Hepatocyte (in vitro differentiated cells): ENCODE data around the gene PMS1. TPM values are rescaled to one million over a fixed set of nuclear protein-coding genes. Genes with fewer than 3 reads are reported as not detected.

Experiments
- DNase-seq: peaks from one replicate; pipeline ENCODE4 v3.0.0-alpha.2; 2016; ENCODE audit warnings: low spot score
- H2AFZ ChIP-seq: fragments of 200-600 bp; sonication (generic); 2 replicates; pipeline ENCODE4 v1.6.0; 2016; ENCODE audit warnings: antibody characterized with exemption, mild to moderate bottlenecking
- H3K27ac ChIP-seq: fragments of 200-600 bp; sonication (generic); 2 replicates; pipeline ENCODE4 v1.5.1; 2016; ENCODE audit warnings: mild to moderate bottlenecking
- H3K27me3 ChIP-seq: fragments of 200-600 bp; sonication (generic); 2 replicates; pipeline ENCODE4 v1.6.1; 2016
- H3K36me3 ChIP-seq: fragments of 200-600 bp; sonication (generic); replicated peaks from 2 replicates; pipeline ENCODE4 v1.5.1; 2016; ENCODE audit warnings: low read depth; ENCODE audit not compliant: insufficient read depth
- H3K4me1 ChIP-seq: fragments of 200-600 bp; sonication (generic); 2 replicates; pipeline ENCODE4 v1.5.1; 2016; ENCODE audit warnings: mild to moderate bottlenecking, moderate library complexity; ENCODE audit not compliant: insufficient read depth
- H3K4me2 ChIP-seq: fragments of 200-600 bp; sonication (generic); 2 replicates; pipeline ENCODE4 v1.6.0; 2016
- H3K4me3 ChIP-seq: fragments of 200-600 bp; sonication (generic); 2 replicates; pipeline ENCODE4 v1.5.1; 2016; ENCODE audit warnings: mild to moderate bottlenecking
- H3K79me2 ChIP-seq: fragments of 200-600 bp; sonication (generic); 2 replicates; pipeline ENCODE4 v1.6.0; 2017; ENCODE audit warnings: mild to moderate bottlenecking
- H3K9me2 ChIP-seq: fragments of 200-600 bp; sonication (generic); replicated peaks from 2 replicates; pipeline ENCODE4 v1.6.0; 2017; ENCODE audit warnings: mild to moderate bottlenecking; ENCODE audit not compliant: insufficient read depth
- H3K9me3 ChIP-seq: fragments of 200-600 bp; sonication (generic); 2 replicates; pipeline ENCODE4 v1.5.1; 2016; ENCODE audit warnings: low read depth, mild to moderate bottlenecking
- H4K20me1 ChIP-seq: fragments of 200-600 bp; sonication (generic); 2 replicates; pipeline ENCODE4 v1.6.0; 2016; ENCODE audit warnings: mild to moderate bottlenecking; ENCODE audit not compliant: insufficient read depth, poor library complexity, severe bottlenecking
- CTCF ChIP-seq: fragments of 200-600 bp; sonication (generic); IDR thresholded peaks from 2 replicates; pipeline ENCODE4 v1.5.1; 2016; ENCODE audit warnings: antibody characterized with exemption, mild to moderate bottlenecking; ENCODE audit not compliant: poor library complexity
- EZH2 ChIP-seq: fragments of 200-600 bp; sonication (generic); IDR thresholded peaks from 2 replicates; pipeline ENCODE4 v1.6.1; 2016; ENCODE audit warnings: antibody characterized with exemption, mild to moderate bottlenecking, borderline replicate concordance
- EZH2phosphoT487 ChIP-seq: fragments of 200-600 bp; sonication (generic); IDR thresholded peaks from one replicate; pipeline ENCODE4 v1.6.1; 2018; ENCODE audit warnings: antibody characterized with exemption, mild to moderate bottlenecking, low read depth, moderate library complexity; ENCODE audit not compliant: unreplicated experiment, severe bottlenecking
- WGBS: methylation state at CpG from one replicate; pipeline ENCODE4 v1.1.6; 2016; ENCODE audit warnings: low lambda C conversion rate; ENCODE audit errors: missing lambda C conversion rate; 5-methylcytosine and 5-hydroxymethylcytosine counted together
- polyA plus RNA-seq: library from polyadenylated mRNA; unstranded; fragments of >200 nt; fragmentation: Nextera tagmentation; extraction: Ambion mirVana; gene quantifications from 2 replicates; pipeline ENCODE4 v1.2.1, GENCODE V29; 2016
- total RNA-seq: library from RNA; depleted of rRNA; stranded (reverse); fragments of >200 nt; gene quantifications from 2 replicates; pipeline ENCODE4 v1.2.3, GENCODE V29; 2014

PMS1 gene
- total and polyA plus RNA-seq, 2 experiments from 2014 or later = 13.1 to 14.6 TPM

- Histone ChIP-seq H3K36me3 (no peaks in the 10 kb centered on the region), H3K4me2 (peak overlapping the region; percentile 1), H3K27me3 (no peaks in the 10 kb centered on the region), H2AFZ (no peak overlapping the region), H3K4me3 (no peak overlapping the region), H3K9me2 (no peaks in the 10 kb centered on the region), H3K79me2 (no peaks in the 10 kb centered on the region), H3K4me1 (no peaks in the 10 kb centered on the region), H3K9me3 (no peaks in the 10 kb centered on the region), H3K27ac (no peak overlapping the region), H4K20me1 (no peaks in the 10 kb centered on the region)
- TF ChIP-seq CTCF (no peak), EZH2 (no peak), EZH2phosphoT487 (no peak)
- peak; percentile 32 for DNase-seq
- WGBS = 14% methylated on average over 5 of the region's 5 CpGs
Measured at GRCh38 chr2:189900726-189901125, 116.5 kb downstream of the PMS1 start.

GRCh38 chr2:189901664-189902063 lies 117.4 kb downstream of the PMS1 start:
- Histone ChIP-seq H3K4me3 (no peak overlapping the region), H2AFZ (no peak overlapping the region), H3K27me3 (no peaks in the 10 kb centered on the region), H3K36me3 (no peaks in the 10 kb centered on the region), H3K9me2 (no peaks in the 10 kb centered on the region), H3K4me2 (no peak overlapping the region), H3K9me3 (no peaks in the 10 kb centered on the region), H4K20me1 (no peaks in the 10 kb centered on the region), H3K79me2 (no peaks in the 10 kb centered on the region), H3K4me1 (no peaks in the 10 kb centered on the region), H3K27ac (no peak overlapping the region)
- DNase-seq = no peak
- no peak for TF ChIP-seq CTCF
- TF ChIP-seq EZH2 = no peak
- TF ChIP-seq EZH2phosphoT487 = no peak

GRCh38 chr2:189913821-189914220 lies 129.6 kb downstream of the PMS1 start:
- Histone ChIP-seq H3K27ac (no peak overlapping the region), H3K4me1 (no peaks in the 10 kb centered on the region), H3K27me3 (no peaks in the 10 kb centered on the region), H2AFZ (no peak overlapping the region), H3K4me3 (no peak overlapping the region), H3K9me3 (no peaks in the 10 kb centered on the region), H4K20me1 (no peaks in the 10 kb centered on the region), H3K9me2 (no peaks in the 10 kb centered on the region), H3K79me2 (no peaks in the 10 kb centered on the region), H3K36me3 (no peaks in the 10 kb centered on the region), H3K4me2 (no peak overlapping the region)
- 61% methylated on average over 3 of the region's 3 CpGs for WGBS
- TF ChIP-seq EZH2 = no peak
- DNase-seq = no peak

GRCh38 chr2:189916651-189917050 lies 132.4 kb downstream of the PMS1 start:
- Histone ChIP-seq H3K9me2 (no peaks in the 10 kb centered on the region), H3K27ac (no peak overlapping the region), H4K20me1 (no peaks in the 10 kb centered on the region), H3K27me3 (no peaks in the 10 kb centered on the region), H2AFZ (no peak overlapping the region), H3K79me2 (no peaks in the 10 kb centered on the region), H3K4me1 (no peaks in the 10 kb centered on the region), H3K9me3 (no peaks in the 10 kb centered on the region), H3K36me3 (no peaks in the 10 kb centered on the region), H3K4me3 (no peak overlapping the region), H3K4me2 (no peak overlapping the region)
- DNase-seq = no peak
- 96% methylated on average over 2 of the region's 2 CpGs for WGBS
- TF ChIP-seq CTCF (no peak), EZH2 (no peak), EZH2phosphoT487 (no peak)

Other genes starting within 250 kb of the PMS1 start
- gene SLC40A1, start 203.7 kb upstream of the PMS1 start, total RNA-seq = 225 and 261 TPM in 2 replicates
- 153 and 186 TPM in 2 replicates for gene SLC40A1, start 203.7 kb upstream of the PMS1 start, polyA plus RNA-seq
- gene ASNSD1, start 123.0 kb upstream of the PMS1 start, total RNA-seq = 64.7 and 66.9 TPM in 2 replicates
- 38.4 and 41.0 TPM in 2 replicates for gene ASNSD1, start 123.0 kb upstream of the PMS1 start, polyA plus RNA-seq
- gene ANKAR, start 109.8 kb upstream of the PMS1 start, total RNA-seq = 3.1 and 4.0 TPM in 2 replicates
- gene ANKAR, start 109.8 kb upstream of the PMS1 start, polyA plus RNA-seq = 4.6 and 5.3 TPM in 2 replicates
- gene OSGEPL1, start 21.7 kb upstream of the PMS1 start, total RNA-seq = 9.2 and 10.2 TPM in 2 replicates
- 6.7 and 8.3 TPM in 2 replicates for gene OSGEPL1, start 21.7 kb upstream of the PMS1 start, polyA plus RNA-seq
- gene ORMDL1, start 111 bp upstream of the PMS1 start, total RNA-seq = 69.9 and 77.6 TPM in 2 replicates
- gene ORMDL1, start 111 bp upstream of the PMS1 start, polyA plus RNA-seq = 92.6 and 102 TPM in 2 replicates